ENCODE measurements around the gene TMEM161A. TPM values are rescaled to one million over a fixed set of nuclear protein-coding genes. Genes with fewer than 3 reads are reported as not detected.
"Not testable (repeated sequence)": the region's sequence is repeated elsewhere in the genome, so short reads cannot be mapped to it uniquely, and the experiment has no call there.

TMEM161A gene
- total and polyA plus RNA-seq, 2 experiments from 2014 or later: 38.9 to 59.5 TPM

GRCh38 chr19:19179548-19180441 is 41.5 kb upstream of the TMEM161A start:
- H3K9me2 ChIP-seq (ENCODE audit: insufficient read depth): no peaks in the 10 kb centered on the region
- Mint-ChIP-seq H3K27ac (no peak overlapping the region), H3K4me3 (no peak overlapping the region), H3K9me3 (no peaks in the 10 kb centered on the region), H3K27me3 (ENCODE audit: insufficient read depth, low read depth, poor library complexity) (peaks cover 3% of the 10 kb centered on the region), H3K4me1 (peaks cover 3% of the 10 kb centered on the region; the same call in 2 of the 3 replicates), H3K36me3 (ENCODE audit: low read depth) (peaks cover 20% of the 10 kb centered on the region)
- no peak overlapping the region for H3K4me2 ChIP-seq
- H3K4me3 ChIP-seq: no peak overlapping the region
- no peak for TF ChIP-seq EZH2 (IDR thresholded peaks at IDR 0.05; ENCODE audit: low read depth, unreplicated experiment)
- no peak for TF ChIP-seq CTCF (conservative IDR thresholded peaks at IDR 0.05; ENCODE audit: low read depth in 2 of 2)
- TF ChIP-seq ZNF331 (CRISPR knock-in tag; IDR thresholded peaks at IDR 0.05; ENCODE audit: low read depth): peak; percentile 71
- TF ChIP-seq ZNF114 (CRISPR knock-in tag; IDR thresholded peaks at IDR 0.05): no peak
- TF ChIP-seq CREB1 (CRISPR knock-in tag; IDR thresholded peaks at IDR 0.05; ENCODE audit: low read depth): no peak
- H3K27me3 ChIP-seq (ENCODE audit: insufficient read depth): no peaks in the 10 kb centered on the region
- H2AFZ ChIP-seq: no peak overlapping the region
- no peak for ATAC-seq
- no peaks in the 10 kb centered on the region for H4K20me1 ChIP-seq (replicated peaks; ENCODE audit: insufficient read depth)
- no peaks in the 10 kb centered on the region for H3K36me3 ChIP-seq (ENCODE audit: insufficient read depth)
- H3K27ac ChIP-seq (ENCODE audit: low read depth): no peak overlapping the region
- no peaks in the 10 kb centered on the region for H3K4me1 ChIP-seq (ENCODE audit: insufficient read depth)
- H3F3A ChIP-seq (replicated peaks; ENCODE audit: low read depth): no peaks in the 10 kb centered on the region
- no peaks in the 10 kb centered on the region for H3K79me2 ChIP-seq (replicated peaks; ENCODE audit: insufficient read depth)
- no peak for DNase-seq (ENCODE audit: low spot score)

- Mint-ChIP-seq H3K36me3 (ENCODE audit: low read depth) (peaks cover 12% of the 10 kb centered on the region), H3K4me3 (no peak overlapping the region), H3K27me3 (ENCODE audit: insufficient read depth, low read depth, poor library complexity) (peaks cover 10% of the 10 kb centered on the region), H3K27ac (no peak overlapping the region), H3K9me3 (no peaks in the 10 kb centered on the region), H3K4me1 (peaks cover 6% of the 10 kb centered on the region)
- peaks cover under 1% of the 10 kb centered on the region; the same call in 1 of the 2 replicates for H3K27me3 ChIP-seq (ENCODE audit: insufficient read depth)
- no peaks in the 10 kb centered on the region for H4K20me1 ChIP-seq (replicated peaks; ENCODE audit: insufficient read depth)
- H3K36me3 ChIP-seq (ENCODE audit: insufficient read depth): no peaks in the 10 kb centered on the region
- H3K4me3 ChIP-seq: no peak overlapping the region
- TF ChIP-seq CTCF (conservative IDR thresholded peaks at IDR 0.05; ENCODE audit: low read depth in 2 of 2) (no peak), POLR2AphosphoS5 (IDR thresholded peaks at IDR 0.05; ENCODE audit: low read depth) (no peak), ZNF114 (CRISPR knock-in tag; IDR thresholded peaks at IDR 0.05) (no peak), ETS1 (IDR thresholded peaks at IDR 0.05) (no peak), EZH2 (IDR thresholded peaks at IDR 0.05; ENCODE audit: low read depth, unreplicated experiment) (no peak)
- no peak overlapping the region for H3K27ac ChIP-seq (ENCODE audit: low read depth)
- no peak for ATAC-seq
- no peaks in the 10 kb centered on the region for H3K79me2 ChIP-seq (replicated peaks; ENCODE audit: insufficient read depth)
- no peaks in the 10 kb centered on the region for H3F3A ChIP-seq (replicated peaks; ENCODE audit: low read depth)
- peaks cover 6% of the 10 kb centered on the region for H3K4me1 ChIP-seq (ENCODE audit: insufficient read depth)
- H3K4me2 ChIP-seq: no peak overlapping the region
- DNase-seq (ENCODE audit: low spot score): no peak
- H2AFZ ChIP-seq: no peak overlapping the region
- H3K9me2 ChIP-seq (ENCODE audit: insufficient read depth): no peaks in the 10 kb centered on the region
These were observed 38.7 kb upstream of the TMEM161A start for GRCh38 chr19:19176950-19177349.

GRCh38 chr19:19173243-19173642 is 35.0 kb upstream of the TMEM161A start:
- ATAC-seq; H3K9me3 Mint-ChIP-seq; H3K27ac Mint-ChIP-seq; H3K27ac ChIP-seq (ENCODE audit: low read depth); H3K4me3 Mint-ChIP-seq; H4K20me1 ChIP-seq (replicated peaks; ENCODE audit: insufficient read depth); H3K79me2 ChIP-seq (replicated peaks; ENCODE audit: insufficient read depth); H3K4me2 ChIP-seq; H3K36me3 Mint-ChIP-seq (ENCODE audit: low read depth); H3K9me2 ChIP-seq (ENCODE audit: insufficient read depth); DNase-seq (ENCODE audit: low spot score); H2AFZ ChIP-seq; H3K4me3 ChIP-seq; H3K36me3 ChIP-seq (ENCODE audit: insufficient read depth): not testable (repeated sequence)
- Histone ChIP-seq H3K4me1 (ENCODE audit: insufficient read depth) (peaks cover 16% of the 10 kb centered on the region), H3F3A (replicated peaks; ENCODE audit: low read depth) (peaks cover 12% of the 10 kb centered on the region; the same call in 1 of the 2 replicates), H3K27me3 (ENCODE audit: insufficient read depth) (peaks cover 28% of the 10 kb centered on the region)
- peaks cover 31% of the 10 kb centered on the region for H3K27me3 Mint-ChIP-seq (ENCODE audit: insufficient read depth, low read depth, poor library complexity)
- peaks cover 25% of the 10 kb centered on the region for H3K4me1 Mint-ChIP-seq

Measured in GM23338 (cell line).